ENCODE results near the gene SC5D. TPM values are rescaled to one million over a fixed set of nuclear protein-coding genes. Genes with fewer than 3 reads are reported as not detected.

The SC5D gene
- total and polyA plus RNA-seq, 4 donors: 29.4 to 91.5 (median 44.1) TPM

DNA sequence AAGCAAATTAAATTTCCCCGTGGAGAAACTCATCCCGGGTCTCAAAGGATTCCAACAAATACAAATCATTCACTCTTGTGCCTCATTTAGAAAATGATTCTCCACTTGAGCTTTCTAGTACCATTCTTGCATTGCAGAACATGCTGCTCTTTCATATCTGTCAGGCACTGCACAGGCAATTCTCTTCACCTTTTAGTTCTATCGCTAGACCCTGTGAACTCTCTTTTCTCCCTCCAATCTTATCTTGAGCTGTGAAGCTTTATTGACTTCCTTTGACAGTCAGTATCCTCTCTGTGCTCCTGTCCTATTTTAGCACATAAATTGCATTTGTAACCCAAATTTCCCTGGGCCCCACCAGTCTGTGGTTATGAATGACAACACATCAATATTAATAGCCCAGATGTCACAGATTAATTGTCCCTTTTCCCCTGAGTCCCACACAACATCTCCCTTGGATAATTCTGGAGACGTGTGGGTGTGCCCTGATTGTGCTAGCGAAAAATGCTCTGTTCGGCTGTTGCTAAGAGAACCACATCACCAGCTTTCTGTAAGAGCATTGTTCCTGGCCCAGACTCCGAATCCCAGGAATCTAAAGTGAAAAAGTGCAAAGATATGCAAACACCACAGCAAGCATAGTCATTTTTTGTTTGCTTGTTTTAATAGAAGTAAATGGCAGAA, 22.4 kb upstream of the SC5D start:
- Histone ChIP-seq H3K27me3 (ENCODE audit: control insufficient read depth in 3 of 3, insufficient read depth in 3 of 3, low read length in 2 of 3) (peaks cover 0 to 10% (median 2%) of the 10 kb centered on the region in 3 donors), H3K27ac (ENCODE audit: low read depth in 1 of 2, low read length in 1 of 2) (no peak overlapping the region), H3K4me3 (no peak overlapping the region), H3K9me3 (ENCODE audit: control insufficient read depth in 4 of 4, insufficient read depth in 3 of 4, low read length in 3 of 4) (peaks cover 0 to 3% (median 0%) of the 10 kb centered on the region in 4 donors), H3K4me1 (ENCODE audit: control insufficient read depth in 5 of 5, insufficient read depth in 5 of 5, low read length in 5 of 5) (no peaks in the 10 kb centered on the region), H3K36me3 (ENCODE audit: control insufficient read depth in 4 of 4, insufficient read depth in 4 of 4, low read length in 4 of 4) (no peaks in the 10 kb centered on the region), H3K9ac (ENCODE audit: insufficient read depth in 1 of 2, low read length in 2 of 2) (no peak overlapping the region)
- TF ChIP-seq, protein P1, sequence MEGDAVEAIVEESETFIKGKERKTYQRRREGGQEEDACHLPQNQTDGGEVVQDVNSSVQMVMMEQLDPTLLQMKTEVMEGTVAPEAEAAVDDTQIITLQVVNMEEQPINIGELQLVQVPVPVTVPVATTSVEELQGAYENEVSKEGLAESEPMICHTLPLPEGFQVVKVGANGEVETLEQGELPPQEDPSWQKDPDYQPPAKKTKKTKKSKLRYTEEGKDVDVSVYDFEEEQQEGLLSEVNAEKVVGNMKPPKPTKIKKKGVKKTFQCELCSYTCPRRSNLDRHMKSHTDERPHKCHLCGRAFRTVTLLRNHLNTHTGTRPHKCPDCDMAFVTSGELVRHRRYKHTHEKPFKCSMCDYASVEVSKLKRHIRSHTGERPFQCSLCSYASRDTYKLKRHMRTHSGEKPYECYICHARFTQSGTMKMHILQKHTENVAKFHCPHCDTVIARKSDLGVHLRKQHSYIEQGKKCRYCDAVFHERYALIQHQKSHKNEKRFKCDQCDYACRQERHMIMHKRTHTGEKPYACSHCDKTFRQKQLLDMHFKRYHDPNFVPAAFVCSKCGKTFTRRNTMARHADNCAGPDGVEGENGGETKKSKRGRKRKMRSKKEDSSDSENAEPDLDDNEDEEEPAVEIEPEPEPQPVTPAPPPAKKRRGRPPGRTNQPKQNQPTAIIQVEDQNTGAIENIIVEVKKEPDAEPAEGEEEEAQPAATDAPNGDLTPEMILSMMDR (IDR thresholded peaks at IDR 0.05; ENCODE audit: control extremely low read depth, extremely low read depth): no peak
- DNase-seq (no peak), ATAC-seq (ENCODE audit: insufficient read depth, low FRiP score) (no peak)
- 61 to 67% methylated on average over 7 of the region's 7 CpGs for WGBS, 2 donors

DNA sequence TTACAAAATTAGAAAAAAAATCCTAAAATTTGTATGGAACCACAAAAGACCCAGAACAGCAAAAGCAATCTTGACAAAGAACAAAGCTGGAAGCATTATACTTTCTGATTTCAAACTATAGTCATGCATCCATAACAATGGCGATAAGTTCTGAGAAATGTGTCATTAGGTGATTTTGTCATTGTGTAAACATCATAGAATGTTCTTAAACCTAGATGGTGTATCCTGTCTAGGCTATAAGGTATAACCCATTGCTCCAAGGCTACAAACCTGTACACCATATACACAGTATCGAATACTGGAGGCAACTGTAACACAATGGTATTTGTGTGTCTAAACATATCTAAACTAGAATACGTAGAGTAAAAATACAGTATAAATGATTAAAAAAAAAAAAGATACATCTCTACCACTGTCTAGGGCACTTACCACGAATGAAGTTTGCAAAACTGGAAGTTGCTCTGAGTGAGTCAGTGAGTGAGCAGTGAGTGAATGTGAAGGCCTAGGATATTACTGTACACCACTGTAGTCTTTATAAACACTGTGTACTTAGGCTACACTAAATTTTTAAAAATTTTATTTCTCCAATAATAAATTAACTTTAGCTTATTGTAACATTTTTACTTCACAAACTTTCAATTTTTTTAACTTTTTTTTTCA, 18.1 kb upstream of the SC5D start:
- TF ChIP-seq, protein P1 (IDR thresholded peaks at IDR 0.05; ENCODE audit: control extremely low read depth, extremely low read depth): no peak
- Histone ChIP-seq H3K4me1 (ENCODE audit: control insufficient read depth in 5 of 5, insufficient read depth in 5 of 5, low read length in 5 of 5) (no peaks in the 10 kb centered on the region), H3K4me3 (no peak overlapping the region), H3K9me3 (ENCODE audit: control insufficient read depth in 4 of 4, insufficient read depth in 3 of 4, low read length in 3 of 4) (no peaks in the 10 kb centered on the region), H3K27ac (ENCODE audit: low read depth in 1 of 2, low read length in 1 of 2) (no peak overlapping the region), H3K36me3 (ENCODE audit: control insufficient read depth in 4 of 4, insufficient read depth in 4 of 4, low read length in 4 of 4) (no peaks in the 10 kb centered on the region), H3K9ac (ENCODE audit: insufficient read depth in 1 of 2, low read length in 2 of 2) (no peak overlapping the region), H3K27me3 (ENCODE audit: control insufficient read depth in 3 of 3, insufficient read depth in 3 of 3, low read length in 2 of 3) (peaks cover 0 to 7% (median 0%) of the 10 kb centered on the region in 3 donors)
- 84 to 85% methylated on average over 4 of the region's 4 CpGs for WGBS, 2 donors
- ATAC-seq (ENCODE audit: insufficient read depth, low FRiP score) (no peak), DNase-seq (no peak)

DNA sequence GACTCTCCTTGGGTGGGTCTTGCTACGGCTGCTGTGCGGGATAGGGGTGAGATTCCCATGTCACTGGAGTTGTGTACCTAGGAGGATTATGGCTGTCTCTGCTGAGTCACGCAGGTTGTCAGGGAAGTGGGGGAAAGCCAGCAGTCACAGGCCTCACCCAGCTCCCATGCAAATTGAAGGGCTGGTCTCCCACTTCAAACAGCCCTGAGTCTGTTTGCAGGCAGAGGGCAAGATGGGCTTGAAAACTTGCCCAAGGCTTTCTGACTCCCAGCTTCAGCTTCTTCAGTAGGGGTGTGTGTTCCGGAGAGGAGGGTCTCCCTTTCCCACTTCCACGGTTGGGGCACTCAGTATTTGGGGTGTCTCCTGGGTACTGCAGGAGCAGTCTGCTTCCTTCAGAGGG, 10.9 kb upstream of the SC5D start:
- no peak overlapping the region for H3K27ac ChIP-seq (ENCODE audit: low read depth in 1 of 2, low read length in 1 of 2)
- ATAC-seq (ENCODE audit: insufficient read depth, low FRiP score): no peak
- H3K27me3 ChIP-seq (ENCODE audit: control insufficient read depth in 3 of 3, insufficient read depth in 3 of 3, low read length in 2 of 3): peaks cover 0 to 4% (median 0%) of the 10 kb centered on the region in 3 donors
- H3K36me3 ChIP-seq (ENCODE audit: control insufficient read depth in 4 of 4, insufficient read depth in 4 of 4, low read length in 4 of 4): no peaks in the 10 kb centered on the region
- WGBS, 2 donors: 94 to 98% methylated on average over 5 of the region's 5 CpGs
- no peaks in the 10 kb centered on the region for H3K4me1 ChIP-seq (ENCODE audit: control insufficient read depth in 5 of 5, insufficient read depth in 5 of 5, low read length in 5 of 5)
- no peak overlapping the region for H3K4me3 ChIP-seq
- H3K9me3 ChIP-seq (ENCODE audit: control insufficient read depth in 4 of 4, insufficient read depth in 3 of 4, low read length in 3 of 4): peaks cover 0 to 5% (median 0%) of the 10 kb centered on the region in 4 donors
- DNase-seq: no peak
- TF ChIP-seq, protein P1 (IDR thresholded peaks at IDR 0.05; ENCODE audit: control extremely low read depth, extremely low read depth): no peak
- H3K9ac ChIP-seq (ENCODE audit: insufficient read depth in 1 of 2, low read length in 2 of 2): no peak overlapping the region
